Activated T-helper 1 cell treated with anti-CD3 and anti-CD28 coated beads, Interleukin-12 subunit alpha, Interleukin-12 subunit beta, Interleukin-2, Interleukin-4 antibody, amounts not matched to agents 30 ng/mL and 10 ng/mL and 1 ng/mL, durations not matched to agents 14 hours and 24 hours and 36 hours (primary cell): Measurements from ENCODE around the gene CBLB. TPM values are rescaled to one million over a fixed set of nuclear protein-coding genes. Genes with fewer than 3 reads are reported as not detected.
A peak's percentile ranks its signal among the peaks of the same experiment; 100 is the strongest.

Experiments used
- DNase-seq: peaks from one replicate; pipeline ENCODE4 v3.0.0; 2021; ENCODE audit warnings: low spot score
- H3K27ac Mint-ChIP-seq: one replicate; pipeline ENCODE4 v1.8.0; 2021; ENCODE audit warnings: mild to moderate bottlenecking, mixed read lengths
- H3K27me3 Mint-ChIP-seq: one replicate; pipeline ENCODE4 v1.8.0; 2022; ENCODE audit warnings: mild to moderate bottlenecking, moderate library complexity, mixed read lengths; ENCODE audit not compliant: insufficient read depth
- H3K36me3 Mint-ChIP-seq: one replicate; pipeline ENCODE4 v1.8.0; 2021; ENCODE audit warnings: low read depth, mixed read lengths
- H3K4me1 Mint-ChIP-seq: one replicate; pipeline ENCODE4 v1.8.0; 2021; ENCODE audit warnings: low read depth, mixed read lengths
- H3K4me3 Mint-ChIP-seq: one replicate; pipeline ENCODE4 v1.8.0; 2021; ENCODE audit warnings: mild to moderate bottlenecking, moderate library complexity, mixed read lengths
- H3K9me3 Mint-ChIP-seq: one replicate; pipeline ENCODE4 v1.8.0; 2021; ENCODE audit warnings: mixed read lengths
- intact Hi-C: fragments of 100-400 bp; cut with micrococcal nuclease; formaldehyde crosslinking; loops from one replicate; pipeline ENCODE4 v1.15.1; 2024
- total RNA-seq: library from RNA; stranded (reverse); gene quantifications from 2 replicates; pipeline ENCODE4 v1.2.3, GENCODE V29; 2022

The CBLB gene
- total RNA-seq, 1 donor from 2014 or later: 213 TPM

GRCh38 chr3:105805404-105805803 lies 63.4 kb downstream of the CBLB start:
- no peak for DNase-seq
- intact Hi-C loops: no loop called here
- peaks cover 71% of the 10 kb centered on the region for H3K4me1 Mint-ChIP-seq
- H3K36me3 Mint-ChIP-seq: peaks cover 43% of the 10 kb centered on the region
- no peaks in the 10 kb centered on the region for H3K27me3 Mint-ChIP-seq
- H3K4me3 Mint-ChIP-seq: no peak overlapping the region
- peaks cover 5% of the 10 kb centered on the region for H3K9me3 Mint-ChIP-seq
- H3K27ac Mint-ChIP-seq: peak overlapping the region; percentile 84

GRCh38 chr3:105802118-105802706 lies 66.6 kb downstream of the CBLB start:
- peaks cover 76% of the 10 kb centered on the region for H3K4me1 Mint-ChIP-seq
- no peak overlapping the region for H3K4me3 Mint-ChIP-seq
- intact Hi-C loops: no loop called here
- H3K36me3 Mint-ChIP-seq: peaks cover 54% of the 10 kb centered on the region
- H3K27ac Mint-ChIP-seq: peak overlapping the region; percentile 68
- DNase-seq: no peak
- no peaks in the 10 kb centered on the region for H3K27me3 Mint-ChIP-seq
- H3K9me3 Mint-ChIP-seq: peaks cover 5% of the 10 kb centered on the region

- Mint-ChIP-seq H3K4me1 (peaks cover 76% of the 10 kb centered on the region), H3K27ac (peak overlapping the region; percentile 63), H3K36me3 (peaks cover 61% of the 10 kb centered on the region), H3K4me3 (peak overlapping the region; percentile 28), H3K9me3 (peaks cover 5% of the 10 kb centered on the region), H3K27me3 (no peaks in the 10 kb centered on the region)
- intact Hi-C loops: no loop called here
- no peak for DNase-seq
Measured at GRCh38 chr3:105801397-105801796, 67.4 kb downstream of the CBLB start.

GRCh38 chr3:105800320-105800719 lies 68.5 kb downstream of the CBLB start:
- Mint-ChIP-seq H3K36me3 (peaks cover 63% of the 10 kb centered on the region), H3K27ac (no peak overlapping the region), H3K27me3 (no peaks in the 10 kb centered on the region), H3K9me3 (peaks cover 5% of the 10 kb centered on the region), H3K4me3 (no peak overlapping the region), H3K4me1 (peaks cover 73% of the 10 kb centered on the region)
- no peak for DNase-seq
- intact Hi-C loops: loop anchor here (1.0 kb wide), 1 partner anchor 8 kb away; no protein-coding TSS in a partner anchor

GRCh38 chr3:105799286-105799685 lies 69.5 kb downstream of the CBLB start:
- H3K27ac Mint-ChIP-seq: no peak overlapping the region
- intact Hi-C loops: no loop called here
- H3K27me3 Mint-ChIP-seq: no peaks in the 10 kb centered on the region
- H3K4me3 Mint-ChIP-seq: no peak overlapping the region
- no peak for DNase-seq
- H3K9me3 Mint-ChIP-seq: no peaks in the 10 kb centered on the region
- H3K36me3 Mint-ChIP-seq: peaks cover 59% of the 10 kb centered on the region
- H3K4me1 Mint-ChIP-seq: peaks cover 64% of the 10 kb centered on the region

GRCh38 chr3:105798381-105798934 lies 70.4 kb downstream of the CBLB start:
- intact Hi-C loops: loop anchor here (1.0 kb wide), 1 partner anchor 24 kb away; no protein-coding TSS in a partner anchor
- no peak for DNase-seq
- Mint-ChIP-seq H3K27me3 (no peaks in the 10 kb centered on the region), H3K4me1 (peaks cover 72% of the 10 kb centered on the region), H3K4me3 (peak overlapping the region; percentile 50), H3K9me3 (no peaks in the 10 kb centered on the region), H3K27ac (peak overlapping the region; percentile 57), H3K36me3 (peaks cover 58% of the 10 kb centered on the region)

- no peak for DNase-seq
- no peak overlapping the region for H3K4me3 Mint-ChIP-seq
- no peaks in the 10 kb centered on the region for H3K9me3 Mint-ChIP-seq
- H3K27me3 Mint-ChIP-seq: no peaks in the 10 kb centered on the region
- peaks cover 65% of the 10 kb centered on the region for H3K4me1 Mint-ChIP-seq
- H3K27ac Mint-ChIP-seq: no peak overlapping the region
- peaks cover 55% of the 10 kb centered on the region for H3K36me3 Mint-ChIP-seq
- intact Hi-C loops: no loop called here
Measured at GRCh38 chr3:105793040-105793439, 75.8 kb downstream of the CBLB start.

- intact Hi-C loops: loop anchor here (1.0 kb wide), 1 partner anchor 8 kb away; no protein-coding TSS in a partner anchor
- Mint-ChIP-seq H3K4me3 (no peak overlapping the region), H3K36me3 (peaks cover 49% of the 10 kb centered on the region), H3K4me1 (peaks cover 64% of the 10 kb centered on the region), H3K27ac (peak overlapping the region; percentile 55), H3K27me3 (no peaks in the 10 kb centered on the region), H3K9me3 (no peaks in the 10 kb centered on the region)
- no peak for DNase-seq
Measured at GRCh38 chr3:105791919-105792786, 76.7 kb downstream of the CBLB start.

GRCh38 chr3:105791131-105791530 lies 77.7 kb downstream of the CBLB start:
- intact Hi-C loops: no loop called here
- H3K36me3 Mint-ChIP-seq: peaks cover 45% of the 10 kb centered on the region
- no peaks in the 10 kb centered on the region for H3K9me3 Mint-ChIP-seq
- DNase-seq: no peak
- H3K27ac Mint-ChIP-seq: no peak overlapping the region
- peaks cover 57% of the 10 kb centered on the region for H3K4me1 Mint-ChIP-seq
- H3K4me3 Mint-ChIP-seq: no peak overlapping the region
- H3K27me3 Mint-ChIP-seq: no peaks in the 10 kb centered on the region

- Mint-ChIP-seq H3K36me3 (peaks cover 45% of the 10 kb centered on the region), H3K4me1 (peaks cover 56% of the 10 kb centered on the region), H3K4me3 (no peak overlapping the region), H3K9me3 (no peaks in the 10 kb centered on the region), H3K27me3 (no peaks in the 10 kb centered on the region), H3K27ac (peak overlapping the region; percentile 25)
- intact Hi-C loops: no loop called here
- no peak for DNase-seq
Measured at GRCh38 chr3:105790534-105790933, 78.3 kb downstream of the CBLB start.

- H3K27me3 Mint-ChIP-seq: no peaks in the 10 kb centered on the region
- H3K27ac Mint-ChIP-seq: no peak overlapping the region
- H3K9me3 Mint-ChIP-seq: no peaks in the 10 kb centered on the region
- peaks cover 48% of the 10 kb centered on the region for H3K36me3 Mint-ChIP-seq
- peaks cover 64% of the 10 kb centered on the region for H3K4me1 Mint-ChIP-seq
- intact Hi-C loops: no loop called here
- no peak for DNase-seq
- no peak overlapping the region for H3K4me3 Mint-ChIP-seq
Measured at GRCh38 chr3:105788593-105788992, 80.2 kb downstream of the CBLB start.

GRCh38 chr3:105787453-105787852 lies 81.4 kb downstream of the CBLB start:
- Mint-ChIP-seq H3K27ac (peak overlapping the region; percentile 29), H3K27me3 (no peaks in the 10 kb centered on the region), H3K36me3 (peaks cover 43% of the 10 kb centered on the region), H3K4me3 (no peak overlapping the region), H3K9me3 (no peaks in the 10 kb centered on the region), H3K4me1 (peaks cover 57% of the 10 kb centered on the region)
- DNase-seq: no peak
- intact Hi-C loops: no loop called here

GRCh38 chr3:105786990-105787389 lies 81.8 kb downstream of the CBLB start:
- H3K27me3 Mint-ChIP-seq: no peaks in the 10 kb centered on the region
- H3K9me3 Mint-ChIP-seq: peaks cover 3% of the 10 kb centered on the region
- no peak for DNase-seq
- H3K27ac Mint-ChIP-seq: peak overlapping the region; percentile 29
- H3K36me3 Mint-ChIP-seq: peaks cover 43% of the 10 kb centered on the region
- intact Hi-C loops: no loop called here
- H3K4me3 Mint-ChIP-seq: no peak overlapping the region
- peaks cover 56% of the 10 kb centered on the region for H3K4me1 Mint-ChIP-seq
